ENCODE results near the gene RANBP3. TPM values are rescaled to one million over a fixed set of nuclear protein-coding genes. Genes with fewer than 3 reads are reported as not detected.
A peak's percentile ranks its signal among the peaks of the same experiment; 100 is the strongest.
"Not testable (repeated sequence)": the region's sequence is repeated elsewhere in the genome, so short reads cannot be mapped to it uniquely, and the experiment has no call there.

RANBP3 gene
- total RNA-seq, 1 donor from 2014 or later = 22.8 TPM

DNA sequence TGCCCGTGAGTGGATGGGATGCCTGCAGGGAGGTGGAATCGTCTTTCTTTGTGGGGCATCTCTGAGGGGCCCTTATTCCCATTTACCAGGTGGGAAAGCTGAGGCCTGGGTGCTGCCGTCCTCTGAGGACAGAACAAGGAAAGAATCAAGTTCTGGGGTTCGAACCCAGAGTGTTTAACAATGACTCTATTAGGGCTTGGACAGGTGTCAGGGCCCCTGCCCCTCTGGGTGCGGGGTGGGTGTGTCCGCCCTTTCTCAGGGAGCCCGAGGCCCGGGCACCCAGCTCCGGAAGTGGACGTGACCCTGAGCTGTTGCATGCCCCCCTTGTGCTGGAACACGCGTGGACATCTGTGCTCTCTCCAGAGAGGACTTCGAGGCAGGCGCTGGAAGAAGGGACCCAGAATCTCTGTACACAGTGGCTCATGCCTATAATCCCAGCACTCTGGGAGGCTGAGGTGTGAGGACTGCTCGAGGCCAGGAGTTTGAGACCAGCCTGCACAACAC, 85.1 kb downstream of the RANBP3 start:
- ATAC-seq = no peak
- DNase-seq (ENCODE audit: low spot score) = no peak

DNA sequence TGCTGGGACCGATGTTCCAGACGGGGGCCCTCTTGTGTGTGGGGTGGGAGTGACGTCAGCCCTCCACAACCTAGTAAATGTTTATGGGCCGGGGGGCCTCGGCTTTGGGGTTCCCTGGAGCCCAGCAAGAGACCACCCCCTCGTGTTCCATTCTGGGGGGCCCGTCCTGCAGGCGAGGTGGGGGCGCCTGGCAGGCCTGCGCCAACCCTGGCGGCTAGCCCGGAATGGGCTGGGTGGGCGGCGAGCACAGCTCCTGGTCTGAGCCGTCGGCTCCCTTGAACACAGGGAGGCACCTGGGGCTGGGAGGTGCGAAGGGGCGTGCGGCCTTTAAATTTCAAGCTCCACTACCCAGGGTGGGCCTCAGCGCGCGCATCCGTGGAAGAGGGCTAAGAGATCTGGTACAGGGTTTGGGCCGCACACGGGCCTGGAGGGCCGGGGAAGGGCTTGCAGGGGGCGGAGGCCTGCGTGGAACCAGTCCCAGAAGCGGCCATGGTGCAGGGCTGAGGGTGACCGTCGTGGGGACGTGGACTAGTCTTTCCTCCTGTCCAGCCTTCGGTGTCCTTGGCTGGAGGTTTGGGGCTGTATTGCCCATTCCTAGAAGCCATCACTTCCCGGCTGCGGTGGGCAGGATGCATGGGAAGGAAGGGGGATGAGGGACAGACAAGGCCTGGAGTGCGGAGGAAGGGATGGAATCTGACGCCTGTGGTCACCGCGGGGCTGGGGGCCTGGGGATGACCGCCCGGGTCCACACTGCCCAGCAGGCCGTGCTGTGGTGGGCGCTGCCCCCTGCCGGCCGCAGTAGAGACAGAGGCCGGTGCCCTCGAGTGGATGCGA, 85.8 kb downstream of the RANBP3 start:
- DNase-seq (ENCODE audit: low spot score) = peak; percentile 69
- peak; percentile 88 for ATAC-seq

DNA sequence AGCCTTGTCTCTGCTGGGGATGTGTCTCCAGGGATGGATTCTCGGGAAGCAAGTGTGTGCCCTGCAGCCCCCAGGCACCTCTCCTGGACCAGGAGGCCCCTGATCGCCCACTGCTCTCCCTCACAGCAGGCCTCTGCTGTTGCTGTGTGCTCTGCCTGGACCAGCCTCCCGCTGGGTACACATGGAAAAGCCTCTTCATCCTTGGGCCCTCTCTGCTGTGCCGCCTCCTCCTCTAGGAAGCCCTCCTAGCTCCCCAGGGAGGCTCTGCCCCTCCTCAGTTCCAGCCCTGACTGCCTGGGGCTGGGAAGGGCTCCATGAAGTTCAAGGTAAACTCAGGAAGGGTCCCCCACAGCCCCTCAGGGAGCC, 86.4 kb downstream of the RANBP3 start:
- DNase-seq (ENCODE audit: low spot score) (no peak), ATAC-seq (no peak)

DNA sequence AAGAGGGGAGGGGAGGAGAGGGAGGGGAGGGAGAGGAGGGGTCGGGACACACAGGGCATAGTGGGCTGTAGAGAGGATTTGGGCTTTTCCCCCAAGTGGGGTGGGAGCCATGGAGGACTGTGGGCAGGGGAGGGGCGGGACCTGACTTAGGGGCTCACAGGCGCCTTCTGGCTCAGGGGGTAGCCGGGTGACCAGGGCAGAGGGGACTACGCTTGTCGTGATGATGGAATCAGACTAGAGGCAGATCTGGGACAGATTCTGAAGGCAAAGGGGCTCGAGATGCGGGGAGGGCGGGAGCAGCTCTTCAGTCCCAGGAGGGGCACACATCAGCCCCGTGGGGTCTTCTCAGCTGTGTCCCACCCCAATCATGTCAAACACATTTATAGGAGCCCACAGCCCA, 87.8 kb downstream of the RANBP3 start:
- ATAC-seq (no peak), DNase-seq (ENCODE audit: low spot score) (no peak)

DNA sequence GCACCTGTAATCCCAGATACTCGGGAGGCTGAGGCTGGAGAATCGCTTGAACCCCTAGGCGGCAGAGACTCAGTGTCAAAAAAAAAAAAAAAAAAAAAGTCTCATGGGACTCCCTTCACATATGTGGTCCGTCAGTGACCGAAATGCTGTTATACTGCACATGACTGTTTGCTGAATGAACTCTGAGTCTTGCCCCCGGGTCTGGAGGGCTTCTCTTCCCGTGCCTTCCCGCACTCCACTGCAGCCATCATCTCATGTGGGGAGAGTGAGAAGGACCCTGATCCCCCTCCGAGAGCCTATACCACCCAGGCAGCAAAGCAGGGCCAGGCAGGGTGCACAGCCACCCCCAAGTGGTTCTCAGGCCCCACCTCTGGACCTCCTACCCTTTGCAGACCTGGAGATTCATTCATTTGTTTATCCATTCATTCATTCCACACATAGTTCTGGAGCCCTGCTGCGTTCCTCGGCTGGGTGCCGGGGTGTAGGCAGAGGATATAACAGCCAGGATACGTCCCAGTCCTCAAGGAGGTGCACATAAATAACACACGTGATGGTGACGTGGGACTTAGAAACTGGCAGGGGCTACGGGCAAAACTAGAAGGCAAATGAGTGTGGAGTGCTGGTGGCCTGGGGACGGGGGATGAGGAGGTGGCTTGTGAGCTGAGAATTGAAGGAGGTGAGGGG, 88.5 kb downstream of the RANBP3 start:
- ATAC-seq (no peak), DNase-seq (ENCODE audit: low spot score) (no peak)

DNA sequence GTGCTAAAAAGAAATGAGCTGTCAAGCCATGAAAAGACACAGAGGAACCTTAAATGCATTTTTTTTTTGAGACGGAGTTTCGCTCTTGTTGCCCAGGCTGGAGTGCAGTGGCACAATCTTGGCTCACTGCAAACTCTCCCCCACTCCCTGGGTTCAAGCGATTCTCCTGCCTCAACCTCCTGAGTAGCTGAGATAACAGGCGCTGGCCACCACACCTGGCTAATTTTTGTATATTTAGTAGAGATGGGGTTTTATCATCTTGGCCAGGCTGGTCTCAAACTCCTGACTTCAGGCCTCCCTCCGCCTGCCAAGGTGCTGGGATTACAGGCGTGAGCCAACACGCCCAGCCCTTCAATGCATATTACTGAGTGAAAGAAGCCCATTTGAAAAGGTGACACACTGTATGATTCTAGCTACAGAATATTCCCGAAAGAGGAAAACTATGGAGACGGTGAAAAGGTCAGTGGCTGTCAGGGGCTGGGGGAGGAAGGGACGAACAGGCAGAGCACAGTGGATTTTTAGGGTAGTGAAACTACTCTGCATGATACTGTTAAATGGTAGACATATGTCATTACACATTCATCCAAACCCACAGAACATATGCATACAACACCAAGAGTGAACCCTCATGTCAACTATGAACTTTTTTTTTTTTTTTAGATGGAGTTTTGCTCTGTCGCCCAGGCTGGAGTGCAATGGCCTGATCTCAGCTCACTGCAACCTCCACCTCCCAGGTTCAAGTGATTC, 93.7 kb downstream of the RANBP3 start:
- not testable (repeated sequence) for ATAC-seq; DNase-seq (ENCODE audit: low spot score)

DNA sequence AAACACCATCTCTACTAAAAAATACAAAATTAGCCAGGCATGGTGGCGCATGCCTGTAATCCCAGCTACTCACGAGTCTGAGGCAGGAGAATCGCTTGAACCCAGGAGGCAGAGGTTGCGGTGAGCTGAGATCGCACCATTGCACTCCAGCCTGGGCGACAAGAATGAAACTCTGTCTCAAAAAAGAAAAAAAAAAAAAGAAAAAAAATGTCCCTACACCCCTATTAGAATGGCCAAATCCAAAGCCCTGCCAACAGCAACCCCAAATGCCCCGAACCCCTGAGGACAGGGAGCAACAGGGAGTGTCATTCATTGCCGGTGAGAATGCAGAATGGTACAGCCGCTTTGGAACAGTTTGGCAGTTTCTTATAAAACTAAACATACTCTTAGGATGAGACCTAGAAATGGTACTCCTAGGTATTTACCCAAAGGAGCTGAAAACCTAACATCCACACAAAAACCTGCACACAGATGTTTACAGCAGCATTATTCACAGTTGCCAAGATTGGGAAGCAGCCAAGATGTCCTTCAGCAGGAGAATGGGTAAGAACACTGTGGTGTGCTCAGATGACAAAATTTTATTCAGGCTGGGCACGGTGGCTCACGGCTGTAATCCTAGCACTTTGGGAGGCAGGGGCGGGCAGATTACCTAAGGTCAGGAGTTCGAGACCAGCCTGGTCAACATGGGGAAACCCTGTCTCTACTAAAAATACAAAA, 94.6 kb downstream of the RANBP3 start:
- not testable (repeated sequence) for DNase-seq (ENCODE audit: low spot score)
- peak; percentile 58 for ATAC-seq

DNA sequence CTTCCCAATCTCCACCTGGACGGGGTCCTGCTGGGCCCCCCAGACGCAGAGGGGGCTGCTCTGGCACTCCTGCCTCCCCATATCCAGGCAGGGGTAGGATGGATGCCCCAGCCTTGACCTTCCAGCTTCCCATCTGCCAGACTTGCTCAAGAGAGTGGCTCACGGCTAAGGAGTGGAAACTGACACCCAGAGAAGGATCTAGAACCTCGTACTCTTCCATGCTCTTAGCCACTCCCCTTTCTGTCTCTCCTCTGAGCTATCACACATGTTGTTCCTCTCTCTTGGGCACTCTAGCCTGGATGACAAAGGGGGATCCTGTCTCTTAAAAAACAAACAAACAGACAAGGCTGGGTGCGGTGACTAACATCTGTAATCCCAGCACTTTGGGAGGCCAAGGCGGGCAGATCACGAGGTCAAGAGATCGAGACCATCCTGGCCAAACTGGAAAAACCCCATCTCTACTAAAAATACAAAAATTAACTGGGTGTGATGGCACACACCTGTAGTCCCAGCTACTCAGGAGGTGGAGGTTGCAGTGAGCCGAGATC, 95.4 kb downstream of the RANBP3 start:
- DNase-seq (ENCODE audit: low spot score) (no peak), ATAC-seq (no peak)

DNA sequence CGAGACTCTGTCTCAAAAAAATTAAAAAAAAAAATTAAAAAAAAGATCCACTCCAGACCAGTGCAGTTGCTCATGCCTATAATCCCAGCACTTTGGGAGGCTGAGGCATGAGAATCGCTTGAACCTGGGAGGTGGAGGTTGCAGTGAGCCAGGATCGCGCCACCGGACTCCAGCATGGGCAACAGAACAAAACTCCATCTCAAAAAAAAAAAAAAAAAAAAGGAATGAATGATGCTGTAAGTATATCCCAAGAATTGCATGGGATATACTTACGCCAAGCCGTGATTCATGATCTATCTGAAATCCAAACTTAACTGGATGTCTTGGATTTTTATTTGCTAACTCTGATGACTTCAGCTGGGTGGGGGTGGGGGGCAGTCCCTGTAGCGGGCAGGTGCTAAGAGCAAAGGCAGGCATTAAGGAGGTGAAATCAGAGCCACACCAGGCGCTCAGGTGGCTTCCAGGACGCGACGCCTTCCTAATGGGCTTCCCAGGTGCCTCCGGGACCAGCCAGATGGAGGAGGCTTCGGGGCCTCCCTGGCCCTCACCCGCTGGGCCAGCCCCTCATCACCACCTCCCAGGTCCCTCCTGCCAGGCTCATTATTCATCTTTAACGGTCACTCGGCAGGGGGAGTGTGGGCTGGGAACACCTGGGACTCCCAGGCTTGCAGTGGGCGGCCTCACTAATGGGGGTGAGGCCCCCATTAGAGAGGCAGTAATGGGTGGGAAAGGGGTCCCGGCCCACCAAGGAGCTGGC, 96.2 kb downstream of the RANBP3 start:
- DNase-seq (ENCODE audit: low spot score) (no peak), ATAC-seq (no peak)

DNA sequence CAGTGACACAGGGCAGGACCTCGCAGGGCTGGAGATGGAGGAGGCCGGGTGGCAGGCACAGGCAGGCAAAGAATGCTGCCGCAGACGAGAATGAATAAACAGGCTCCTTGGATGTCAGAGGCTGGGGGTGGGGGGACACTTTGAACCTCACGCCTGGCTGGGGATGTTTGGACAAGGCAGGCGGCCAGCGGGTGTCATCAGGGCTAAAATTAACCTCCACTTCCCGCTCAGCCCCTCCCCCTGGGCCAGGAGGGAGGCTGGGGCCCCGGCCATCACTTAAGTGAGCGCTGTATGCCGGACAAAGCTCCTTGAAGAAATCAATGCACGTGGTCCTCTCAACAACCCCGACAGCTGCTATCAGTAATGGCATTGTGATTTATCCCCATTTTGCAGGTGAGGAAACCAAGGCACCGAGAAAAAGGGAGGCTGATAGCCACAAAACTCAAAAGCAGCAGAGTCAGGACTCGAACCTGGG, 97.3 kb downstream of the RANBP3 start:
- DNase-seq (ENCODE audit: low spot score) = peak; percentile 84

DNA sequence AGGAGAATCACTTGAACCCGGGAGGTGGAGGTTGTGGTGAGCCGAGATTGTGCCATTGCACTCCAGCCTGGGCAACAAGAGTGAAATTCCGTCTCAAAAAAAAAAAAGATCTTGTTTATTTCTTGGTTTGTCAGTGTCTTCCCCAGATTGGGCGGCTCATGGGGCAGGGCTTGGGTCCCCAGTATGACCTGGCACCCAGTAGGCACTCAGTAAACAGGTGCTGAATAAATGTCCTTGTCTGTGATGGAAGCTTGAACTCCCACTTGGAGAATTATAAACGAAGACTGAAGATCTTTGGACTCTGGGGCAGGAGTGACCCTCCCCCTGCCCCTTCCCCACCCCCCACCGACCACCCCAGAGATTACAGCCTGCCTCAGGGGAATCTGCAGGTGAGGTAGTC, 97.7 kb downstream of the RANBP3 start:
- DNase-seq (ENCODE audit: low spot score) = no peak
- peak; percentile 39 for ATAC-seq

More for the DNA sequence above, 97.3 kb downstream of the RANBP3 start:
- ATAC-seq = peak; percentile 84

DNA sequence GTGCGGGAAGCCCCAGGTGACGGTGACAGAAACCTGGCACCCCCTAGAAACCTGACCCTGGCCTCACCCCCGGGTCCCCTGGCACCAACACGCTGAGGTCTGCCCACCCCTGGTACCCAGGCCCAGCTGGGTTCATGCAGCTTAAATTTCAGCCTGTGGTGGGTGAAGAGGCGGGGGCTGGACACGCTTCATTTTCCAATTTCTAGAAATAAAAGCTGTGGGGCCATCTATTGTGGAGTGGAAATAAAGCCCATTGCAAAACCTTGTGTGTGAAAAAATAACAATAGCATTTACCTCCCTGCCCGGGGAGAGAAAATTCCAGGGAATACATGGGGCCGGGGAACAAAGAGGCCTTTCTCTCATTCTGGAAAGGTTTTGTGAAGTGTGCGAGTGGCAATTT, 100.1 kb downstream of the RANBP3 start:
- ATAC-seq (no peak), DNase-seq (ENCODE audit: low spot score) (no peak)

DNA sequence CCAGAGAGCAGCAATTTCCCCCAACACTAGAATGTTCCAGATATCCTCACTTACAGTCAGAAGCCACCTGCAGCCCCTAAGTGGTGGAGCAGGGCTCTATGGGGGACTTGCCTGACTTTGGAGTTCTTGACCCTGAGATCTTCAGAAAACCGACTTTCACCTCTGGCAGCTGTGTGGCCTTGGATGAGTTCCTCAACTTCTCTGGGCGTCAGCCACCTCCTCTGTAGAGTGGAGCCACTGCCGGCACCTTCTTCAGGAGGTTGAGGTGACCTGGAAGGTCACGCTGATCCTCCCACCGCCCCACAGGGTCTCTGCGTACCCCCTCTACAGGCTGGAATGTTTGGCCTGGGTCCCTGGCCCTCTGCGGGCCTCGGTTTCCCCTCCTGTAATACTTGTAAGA, 100.5 kb downstream of the RANBP3 start:
- no peak for ATAC-seq
- DNase-seq (ENCODE audit: low spot score) = no peak

DNA sequence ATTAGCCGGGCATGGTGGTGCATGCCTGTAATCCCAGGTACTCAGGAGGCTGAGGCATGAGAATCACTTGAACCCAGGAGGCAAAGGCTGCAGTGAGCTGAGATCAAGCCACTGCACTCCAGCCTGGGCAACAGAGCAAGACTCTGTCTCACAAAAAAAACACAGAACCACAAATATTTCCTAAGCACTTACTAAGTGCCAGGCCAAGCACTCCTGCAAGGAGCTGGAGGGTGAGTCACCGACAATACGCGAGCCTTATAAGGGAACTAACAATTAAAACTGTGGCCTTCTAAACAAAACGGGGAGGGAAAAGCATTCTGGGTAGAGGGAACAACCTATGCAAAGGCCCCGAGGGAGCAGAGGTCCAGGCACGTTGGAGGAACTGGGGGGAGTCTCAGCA, 103.4 kb downstream of the RANBP3 start:
- not testable (repeated sequence) for DNase-seq (ENCODE audit: low spot score); ATAC-seq

DNA sequence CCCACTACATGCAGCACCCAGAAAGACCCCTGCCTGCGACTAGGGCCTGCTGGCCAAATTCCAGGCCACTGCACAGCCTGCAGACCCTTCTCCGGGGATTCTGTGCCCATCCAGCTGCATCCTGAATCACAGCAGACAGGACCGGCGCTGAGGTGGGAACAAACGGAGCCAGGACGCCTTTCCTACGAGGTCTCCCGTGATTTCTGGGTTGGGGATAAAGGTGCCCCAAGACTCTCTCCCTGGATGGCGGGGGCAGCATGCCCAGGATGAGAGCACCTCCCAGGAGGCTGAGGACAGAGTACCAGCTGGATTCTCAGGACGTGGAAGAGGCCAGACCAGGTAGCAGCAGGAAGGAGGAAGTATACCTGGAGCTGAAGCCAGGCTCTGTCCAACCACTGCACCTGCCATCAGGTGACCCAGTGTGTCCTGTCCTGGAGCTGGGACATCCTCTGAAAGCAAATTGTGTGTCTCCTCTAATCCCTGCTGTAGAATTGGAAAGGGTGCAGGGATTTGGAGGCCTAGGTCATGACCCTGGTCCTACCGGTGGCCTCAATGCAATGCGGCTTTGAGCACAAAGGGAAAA, 104.2 kb downstream of the RANBP3 start:
- DNase-seq (ENCODE audit: low spot score) (no peak), ATAC-seq (peak; percentile 3)

DNA sequence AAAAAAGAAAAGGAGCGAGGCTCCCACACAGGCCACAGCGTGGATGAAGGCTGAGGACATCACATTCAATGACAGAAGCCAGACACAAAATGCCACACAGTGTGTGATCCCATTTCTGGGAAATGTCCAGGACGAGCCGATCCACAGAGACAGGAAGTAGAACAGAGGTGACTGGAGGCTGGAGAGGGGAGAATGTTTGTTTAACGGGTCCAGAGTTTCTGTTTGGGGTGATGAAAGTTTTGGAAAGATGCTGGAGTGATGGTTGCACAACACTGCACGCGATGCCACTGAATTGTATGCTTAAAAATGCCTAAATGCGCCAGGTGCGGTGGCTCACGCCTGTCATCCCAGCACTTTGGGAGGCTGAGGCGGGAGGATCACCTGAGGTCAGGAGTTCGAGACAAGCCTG, 107.0 kb downstream of the RANBP3 start:
- ATAC-seq = peak; percentile 80

DNA sequence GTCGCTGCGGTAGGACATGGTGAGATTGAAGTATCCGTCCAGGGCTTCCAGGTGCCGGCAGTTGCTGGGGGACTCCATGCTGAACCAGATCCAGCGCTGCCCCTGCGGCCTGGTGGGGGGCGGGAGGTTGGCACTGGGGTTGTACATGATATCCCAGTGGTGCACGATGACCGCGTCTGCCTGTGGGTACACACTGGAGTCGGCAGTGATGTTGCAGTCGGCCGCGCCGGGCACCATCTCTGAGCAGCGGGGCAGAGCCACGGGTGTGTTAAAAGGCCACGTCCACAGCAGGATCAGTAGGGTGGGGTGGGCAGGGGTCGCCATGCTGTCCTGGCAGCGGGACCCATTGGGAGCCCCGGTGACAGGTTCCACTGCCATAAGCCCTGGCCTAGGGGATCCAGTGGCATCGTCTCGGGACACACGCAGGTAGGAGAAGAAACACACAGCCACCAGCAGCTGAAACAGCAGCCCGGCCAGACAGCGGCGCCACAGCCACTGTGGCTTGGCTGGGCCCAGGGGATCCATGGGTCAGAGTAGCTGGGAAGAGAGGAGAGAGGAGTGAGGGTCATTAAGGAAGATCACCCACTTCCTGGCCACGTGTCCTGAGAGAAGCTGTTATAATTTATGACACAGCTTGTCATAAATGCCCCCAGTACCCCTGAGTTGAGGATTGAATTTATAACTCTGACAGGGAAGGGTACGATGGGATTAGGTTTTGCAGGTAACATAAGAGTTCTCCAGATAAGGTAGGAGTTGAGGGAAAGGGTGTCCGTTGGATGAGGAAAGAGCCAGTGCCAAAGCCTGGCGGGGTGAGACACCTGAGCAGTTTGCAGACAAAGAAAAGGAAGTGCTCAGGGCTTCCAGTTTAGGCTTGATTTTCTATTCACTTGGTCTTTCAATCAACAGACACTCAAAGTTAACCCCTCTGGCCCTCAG, 110.5 kb downstream of the RANBP3 start:
- no peak for ATAC-seq
- no peak for DNase-seq (ENCODE audit: low spot score)

More for the DNA sequence above, 107.0 kb downstream of the RANBP3 start:
- peak; percentile 91 for DNase-seq (ENCODE audit: low spot score)
